Measurements from ENCODE around the gene BANP. TPM values are rescaled to one million over a fixed set of nuclear protein-coding genes. Genes with fewer than 3 reads are reported as not detected.
"Not testable (repeated sequence)": the region's sequence is repeated elsewhere in the genome, so short reads cannot be mapped to it uniquely, and the experiment has no call there.

Gene BANP
- total RNA-seq, 1 experiment from 2014 or later, result 16.7 TPM

- in situ Hi-C loops (cut with HindIII; ENCODE audit: low pct_unique_long_range_greater_than_20kb, low sequenced_read_pairs); DNase-seq (ENCODE audit: low read depth): not testable (repeated sequence)
These were observed 141.7 kb downstream of the BANP start for GRCh38 chr16:88092791-88093555.

DNA sequence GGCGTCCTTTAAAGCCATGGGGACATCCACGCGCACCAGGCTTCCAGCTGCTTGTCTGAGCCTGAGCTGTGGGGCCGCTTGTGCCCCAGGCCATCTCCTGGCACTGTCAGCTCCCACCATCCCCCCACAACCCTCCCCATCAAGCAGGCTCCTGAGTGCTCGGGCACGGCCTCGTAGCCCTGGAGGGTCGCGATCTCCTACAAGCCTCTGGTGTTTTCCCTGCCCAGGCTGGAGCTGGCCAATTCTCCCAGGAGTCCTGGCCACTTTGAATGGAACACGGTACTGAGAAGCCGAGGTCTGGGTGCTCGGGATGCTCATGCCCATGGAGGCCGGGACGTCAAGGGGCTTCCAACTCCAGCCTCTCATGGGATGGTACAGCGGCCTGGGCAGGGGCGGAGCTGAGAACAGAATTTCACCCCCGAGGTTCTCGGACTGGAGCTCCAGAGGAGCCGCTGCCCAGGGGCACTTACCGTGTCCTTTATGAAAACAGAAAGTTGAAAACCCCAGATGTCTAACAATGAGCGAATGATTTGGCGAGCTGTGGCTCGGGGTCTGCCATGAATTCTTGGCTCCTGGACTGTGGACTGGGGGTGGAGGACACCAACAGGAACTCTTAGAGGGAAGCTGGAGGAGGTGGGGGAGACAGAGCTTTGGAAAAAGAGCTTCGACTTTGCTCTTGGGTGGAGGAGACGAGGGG lies 142.5 kb downstream of the BANP start:
- in situ Hi-C loops (cut with HindIII; ENCODE audit: low pct_unique_long_range_greater_than_20kb, low sequenced_read_pairs), result not testable (repeated sequence)

DNA sequence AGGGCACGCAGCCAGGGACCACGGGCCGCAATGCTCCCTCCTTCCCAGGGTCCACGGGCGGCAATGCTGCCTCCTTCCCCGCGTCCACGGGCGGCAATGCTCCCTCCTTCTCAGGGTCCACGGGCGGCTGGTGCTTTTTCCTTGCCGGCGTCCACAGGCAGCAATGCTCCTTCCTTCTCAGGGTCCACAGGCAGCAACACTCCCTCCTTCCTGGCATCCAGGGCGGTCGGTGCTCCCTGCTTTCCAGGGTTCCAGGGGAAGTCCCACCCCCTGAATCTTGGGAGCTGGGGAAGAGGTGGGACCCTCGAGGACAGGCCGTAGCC lies 143.0 kb downstream of the BANP start:
- DNase-seq (ENCODE audit: low read depth); in situ Hi-C loops (cut with HindIII; ENCODE audit: low pct_unique_long_range_greater_than_20kb, low sequenced_read_pairs): not testable (repeated sequence)

More for the DNA sequence above, 142.5 kb downstream of the BANP start:
- not testable (repeated sequence) for DNase-seq (ENCODE audit: low read depth)

- in situ Hi-C loops (cut with HindIII; ENCODE audit: low pct_unique_long_range_greater_than_20kb, low sequenced_read_pairs); DNase-seq (ENCODE audit: low read depth): not testable (repeated sequence)
These were observed 143.7 kb downstream of the BANP start for GRCh38 chr16:88094900-88095299.

DNA sequence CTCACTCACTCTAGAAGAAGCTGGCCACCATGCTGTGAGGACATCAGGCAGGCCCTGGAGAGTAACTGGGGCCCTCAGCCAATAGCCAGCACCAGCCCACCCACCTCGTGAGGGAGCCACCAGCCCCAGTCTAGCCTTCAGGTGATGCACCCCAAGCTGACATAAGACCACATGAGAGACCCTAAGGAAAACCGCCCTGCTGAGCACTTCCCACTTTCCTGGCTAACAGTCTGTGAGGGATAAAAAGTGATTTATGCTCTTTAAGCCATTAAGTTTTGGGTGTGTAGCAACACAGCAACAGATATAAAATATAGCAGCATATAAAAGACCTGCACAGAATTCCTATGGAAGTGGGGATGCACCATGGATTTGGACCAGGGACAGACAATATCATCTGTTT lies 145.4 kb downstream of the BANP start:
- DNase-seq (ENCODE audit: low read depth); in situ Hi-C loops (cut with HindIII; ENCODE audit: low pct_unique_long_range_greater_than_20kb, low sequenced_read_pairs): not testable (repeated sequence)

DNA sequence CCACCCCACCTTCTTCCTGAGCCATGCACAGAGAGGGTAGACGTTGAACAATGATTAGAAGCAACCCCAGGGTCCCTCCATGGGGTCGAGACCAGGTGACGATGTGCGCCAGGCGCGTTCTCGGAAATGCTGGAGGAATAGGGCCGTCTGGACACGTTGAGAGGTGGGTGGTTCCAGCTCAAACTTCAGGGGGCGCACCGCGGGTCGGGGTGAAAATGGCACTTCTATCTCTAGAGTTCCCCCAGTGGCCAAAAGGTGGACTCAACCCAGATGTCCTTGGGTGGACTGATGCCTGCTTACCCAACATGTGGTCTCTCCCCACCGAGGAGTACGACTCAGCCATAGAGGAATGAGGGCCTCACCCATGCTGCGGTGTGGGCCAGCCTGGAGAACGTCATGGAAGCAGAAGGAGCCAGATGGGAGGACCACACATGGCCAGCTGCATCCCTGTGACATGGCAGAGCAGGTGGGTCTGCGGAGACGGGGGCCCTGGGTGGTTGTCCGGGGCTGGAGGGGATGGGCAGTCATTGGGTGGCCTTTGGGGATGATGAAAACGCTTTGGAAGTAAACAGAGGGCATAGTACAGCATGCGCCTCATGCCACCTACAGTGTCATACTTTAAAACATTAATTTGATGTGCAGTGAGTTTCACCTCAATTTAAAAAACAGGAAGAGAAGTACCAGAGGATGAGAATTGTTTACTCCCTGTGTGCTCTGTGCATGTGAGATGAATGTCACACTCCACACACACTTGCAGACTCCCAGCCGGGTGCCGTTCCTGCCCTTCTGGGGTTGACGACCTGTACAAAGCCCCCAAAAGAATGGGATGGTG lies 147.7 kb downstream of the BANP start:
- DNase-seq (ENCODE audit: low read depth); in situ Hi-C loops (cut with HindIII; ENCODE audit: low pct_unique_long_range_greater_than_20kb, low sequenced_read_pairs): not testable (repeated sequence)

GRCh38 chr16:88099563-88099890 lies 148.3 kb downstream of the BANP start:
- in situ Hi-C loops (cut with HindIII; ENCODE audit: low pct_unique_long_range_greater_than_20kb, low sequenced_read_pairs), result no loop called here
- DNase-seq (ENCODE audit: low read depth), result no peak

DNA sequence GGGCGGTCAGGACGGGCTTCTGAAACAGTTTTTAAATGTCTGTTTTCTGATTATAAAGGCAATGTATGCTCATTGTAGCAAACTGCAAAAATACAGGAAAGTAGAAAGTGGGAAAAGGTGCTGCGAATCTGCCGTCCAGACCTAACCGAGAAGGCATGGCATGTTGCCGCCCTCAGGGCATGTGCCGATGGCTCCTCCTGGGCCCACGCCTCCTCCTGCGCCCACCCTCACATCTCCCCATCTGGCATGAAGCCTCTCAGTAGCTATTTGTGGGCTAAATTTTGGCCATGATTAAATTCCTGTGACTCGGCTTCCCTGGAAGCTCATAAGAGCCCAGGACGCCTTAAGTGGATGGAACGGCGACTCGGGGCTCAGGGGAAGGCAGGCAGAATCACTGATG lies 148.7 kb downstream of the BANP start:
- DNase-seq (ENCODE audit: low read depth); in situ Hi-C loops (cut with HindIII; ENCODE audit: low pct_unique_long_range_greater_than_20kb, low sequenced_read_pairs): not testable (repeated sequence)

GRCh38 chr16:88100801-88101622 lies 149.8 kb downstream of the BANP start:
- DNase-seq (ENCODE audit: low read depth); in situ Hi-C loops (cut with HindIII; ENCODE audit: low pct_unique_long_range_greater_than_20kb, low sequenced_read_pairs): not testable (repeated sequence)

DNA sequence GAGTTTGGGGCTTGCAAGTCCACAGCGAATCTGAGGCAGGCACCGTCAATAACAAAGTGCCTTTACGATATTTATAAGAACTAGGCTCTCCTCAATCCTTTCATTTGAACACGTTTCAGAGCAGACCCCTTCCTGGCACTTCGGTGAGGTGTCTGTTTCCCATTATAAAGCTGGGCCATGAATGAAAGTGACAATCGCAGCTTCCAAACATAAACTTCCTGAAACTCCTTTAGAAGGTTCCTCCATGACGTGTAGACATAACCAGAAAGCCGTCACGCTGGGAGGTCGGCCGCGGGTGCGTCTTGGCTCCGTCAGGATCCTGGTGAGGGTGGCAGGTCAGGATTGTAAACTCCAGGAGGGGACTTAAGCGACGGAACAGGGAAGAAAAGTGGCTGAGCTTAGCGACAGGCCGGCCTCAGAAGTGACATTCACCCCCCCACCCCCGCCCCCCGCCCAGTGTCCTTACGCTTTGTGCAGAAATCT lies 150.4 kb downstream of the BANP start:
- DNase-seq (ENCODE audit: low read depth); in situ Hi-C loops (cut with HindIII; ENCODE audit: low pct_unique_long_range_greater_than_20kb, low sequenced_read_pairs): not testable (repeated sequence)

DNA sequence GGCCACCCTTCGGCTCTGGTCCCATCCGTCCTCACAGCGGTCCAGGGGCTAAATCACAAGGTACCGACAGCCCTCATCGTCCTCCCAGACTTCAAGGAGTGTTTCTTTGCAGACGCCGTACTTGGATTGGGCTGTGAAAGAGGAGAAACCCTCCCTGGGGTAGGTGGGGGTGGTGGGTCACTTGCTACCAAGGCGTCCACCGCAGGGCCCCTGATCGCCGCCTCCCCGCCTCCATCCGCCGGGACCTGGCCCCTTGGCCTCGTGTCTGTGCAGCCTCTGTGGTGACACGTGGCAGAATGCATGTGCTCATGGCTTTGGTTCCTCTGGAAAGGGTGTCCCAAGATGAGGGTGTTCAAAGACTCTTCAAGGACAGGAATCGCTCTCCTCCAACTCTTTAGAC lies 151.4 kb downstream of the BANP start:
- in situ Hi-C loops (cut with HindIII; ENCODE audit: low pct_unique_long_range_greater_than_20kb, low sequenced_read_pairs), result no loop called here
- DNase-seq (ENCODE audit: low read depth), result no peak

- no peak for DNase-seq (ENCODE audit: low read depth)
- in situ Hi-C loops (cut with HindIII; ENCODE audit: low pct_unique_long_range_greater_than_20kb, low sequenced_read_pairs), result no loop called here
These were observed 151.8 kb downstream of the BANP start for GRCh38 chr16:88103011-88103410.

GRCh38 chr16:88103581-88104188 lies 152.5 kb downstream of the BANP start:
- no peak for DNase-seq (ENCODE audit: low read depth)
- in situ Hi-C loops (cut with HindIII; ENCODE audit: low pct_unique_long_range_greater_than_20kb, low sequenced_read_pairs), result no loop called here

DNA sequence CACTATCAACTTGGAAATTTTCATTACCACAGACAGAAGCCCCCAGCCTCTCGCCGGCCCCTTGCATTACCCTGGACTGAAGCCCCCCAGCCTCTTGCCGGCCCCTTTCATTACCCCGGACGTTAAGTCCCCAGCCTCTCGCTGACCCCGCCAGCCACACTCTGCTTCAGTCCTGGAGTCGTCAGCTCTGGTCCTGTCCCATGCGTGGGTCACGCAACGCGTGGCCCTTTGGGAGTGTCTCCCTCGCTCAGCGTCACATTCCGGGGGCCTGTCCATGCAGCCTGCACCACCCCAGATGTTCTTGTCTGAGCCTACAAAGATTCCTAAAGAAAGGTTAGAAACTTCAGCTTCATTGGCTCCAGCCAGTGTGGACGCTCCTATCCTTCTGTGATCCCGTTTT lies 153.1 kb downstream of the BANP start:
- DNase-seq (ENCODE audit: low read depth); in situ Hi-C loops (cut with HindIII; ENCODE audit: low pct_unique_long_range_greater_than_20kb, low sequenced_read_pairs): not testable (repeated sequence)

DNA sequence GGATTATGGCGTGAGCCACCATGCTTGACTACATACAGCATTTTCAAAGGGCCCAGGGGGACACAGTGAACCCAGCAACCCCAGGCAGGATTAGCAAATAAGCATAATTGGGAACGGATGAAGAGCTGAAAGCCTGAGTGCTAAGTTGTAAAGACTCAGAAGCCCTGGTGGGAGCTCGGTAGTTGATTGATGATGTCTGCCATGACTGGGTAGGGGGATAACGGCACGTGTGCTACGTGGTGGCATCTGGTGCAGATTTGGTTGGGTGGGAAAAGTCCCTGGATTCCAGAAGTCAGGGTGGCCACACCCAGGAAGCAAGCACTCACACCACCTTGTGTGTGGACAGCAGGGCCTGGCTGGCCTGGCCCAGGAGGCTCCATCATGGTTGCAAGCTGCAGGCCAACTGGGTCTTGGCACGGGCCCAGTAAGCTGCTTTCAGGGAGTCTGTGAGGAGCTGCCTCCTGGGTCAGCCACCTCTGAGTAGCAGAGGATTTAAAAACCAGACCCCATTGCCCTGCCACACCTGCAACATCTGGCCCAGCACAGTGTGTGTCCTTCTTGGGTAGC lies 154.4 kb downstream of the BANP start:
- DNase-seq (ENCODE audit: low read depth); in situ Hi-C loops (cut with HindIII; ENCODE audit: low pct_unique_long_range_greater_than_20kb, low sequenced_read_pairs): not testable (repeated sequence)

- DNase-seq (ENCODE audit: low read depth); in situ Hi-C loops (cut with HindIII; ENCODE audit: low pct_unique_long_range_greater_than_20kb, low sequenced_read_pairs): not testable (repeated sequence)
These were observed 155.3 kb downstream of the BANP start for GRCh38 chr16:88106566-88106965.

DNA sequence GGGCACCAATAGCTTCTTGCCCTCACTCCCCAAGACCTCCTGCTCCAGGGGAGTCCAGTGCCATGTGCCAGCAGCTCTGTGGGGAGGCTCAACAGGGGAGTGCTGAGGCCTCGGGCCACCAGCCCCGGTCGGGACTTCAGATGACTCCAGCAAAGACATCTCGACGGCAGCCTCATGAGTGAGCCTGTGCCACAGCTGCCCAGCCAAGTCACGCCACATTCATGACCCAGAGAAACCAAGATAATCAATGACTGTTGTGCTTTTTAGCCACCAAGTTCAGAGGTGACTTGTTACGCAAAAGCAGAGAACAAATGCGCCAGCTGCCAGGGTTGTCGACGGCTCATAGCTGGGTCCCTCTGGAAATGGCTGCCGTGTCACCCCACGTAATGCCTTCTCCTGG lies 157.5 kb downstream of the BANP start:
- in situ Hi-C loops (cut with HindIII; ENCODE audit: low pct_unique_long_range_greater_than_20kb, low sequenced_read_pairs), result no loop called here
- no peak for DNase-seq (ENCODE audit: low read depth)
